Uterus (tissue), 2 donors: ENCODE measurements around the gene OCA2.

Source experiments
- CTCF ChIP-seq, 4 experiments: fragments of 200-600 bp in 2 of 4; fragments of 450-650 bp in 2 of 4; sonication (generic) in 2 of 4; IDR thresholded peaks; one replicate each; pipeline ENCODE4 v1.5.1; 2016 to 2019; ENCODE audit warnings: antibody characterized with exemption in 4 of 4, mild to moderate bottlenecking in 2 of 4, moderate library complexity in 1 of 4
- POLR2A ChIP-seq, 2 donors: fragments of 450-650 bp; IDR thresholded peaks; one replicate each; pipeline ENCODE4 v1.6.1; 2016; ENCODE audit warnings: antibody characterized with exemption in 2 of 2, mild to moderate bottlenecking in 1 of 2, moderate library complexity in 1 of 2

GRCh38 chr15:28082891-28083684, 16.0 kb downstream of the OCA2 start:
- TF ChIP-seq POLR2A (IDR thresholded peaks at IDR 0.05) (no peak), CTCF (IDR thresholded peaks at IDR 0.05) (no peak)
